MG63 (cell line): ENCODE data around the gene TMEM47. TPM values are rescaled to one million over a fixed set of nuclear protein-coding genes. Genes with fewer than 3 reads are reported as not detected.

Source experiments
- DNase-seq: peaks from one replicate; pipeline ENCODE4 v3.0.0-alpha.2; 2020
- H3K27me3 ChIP-seq: fragments of 250-450 bp; sonication (Bioruptor Pico); 2 replicates; pipeline ENCODE4 v1.5.1; 2020; ENCODE audit warnings: mild to moderate bottlenecking, moderate library complexity
- H3K36me3 ChIP-seq: fragments of 250-450 bp; sonication (Bioruptor Pico); 2 replicates; pipeline ENCODE4 v1.5.1; 2020; ENCODE audit warnings: mild to moderate bottlenecking, moderate library complexity
- H3K4me3 ChIP-seq: fragments of 250-450 bp; sonication (Bioruptor Pico); 2 replicates; pipeline ENCODE4 v1.5.1; 2020; ENCODE audit warnings: mild to moderate bottlenecking, moderate library complexity
- H3K9me3 ChIP-seq: fragments of 250-450 bp; sonication (Bioruptor Pico); 2 replicates; pipeline ENCODE4 v1.5.1; 2020; ENCODE audit warnings: mild to moderate bottlenecking, moderate library complexity
- total RNA-seq: library from RNA; depleted of rRNA; stranded (reverse); fragments of >200 nt; shearing (Covaris generic); gene quantifications from 2 replicates; pipeline ENCODE4 v1.2.3, GENCODE V29; 2014; ENCODE audit warnings: low replicate concordance

TMEM47 gene
- total RNA-seq, 1 experiment from 2014 or later, result 5.7 TPM

DNA sequence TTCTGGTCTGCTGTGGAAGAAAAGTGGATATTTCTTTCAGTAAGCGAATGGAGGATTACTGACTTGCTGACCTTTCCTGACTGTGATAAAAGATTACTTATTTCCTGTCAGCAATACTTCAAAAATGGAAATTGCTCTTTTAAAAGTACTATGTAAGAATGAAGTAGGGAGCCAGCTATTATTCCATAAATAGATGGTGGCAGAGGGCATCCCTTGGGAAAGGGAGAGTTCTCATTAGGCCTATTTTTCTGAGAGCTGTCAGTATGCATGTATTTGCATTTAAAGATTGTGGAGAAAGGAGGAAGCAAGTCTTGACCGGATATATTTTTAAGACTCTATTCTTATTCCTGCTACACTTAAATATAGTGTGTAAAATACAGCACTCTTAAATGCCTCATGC lies 37.2 kb downstream of the TMEM47 start:
- H3K27me3 ChIP-seq, result no peaks in the 10 kb centered on the region
- no peak overlapping the region for H3K4me3 ChIP-seq
- no peak for DNase-seq
- H3K9me3 ChIP-seq, result no peaks in the 10 kb centered on the region
- no peaks in the 10 kb centered on the region for H3K36me3 ChIP-seq

DNA sequence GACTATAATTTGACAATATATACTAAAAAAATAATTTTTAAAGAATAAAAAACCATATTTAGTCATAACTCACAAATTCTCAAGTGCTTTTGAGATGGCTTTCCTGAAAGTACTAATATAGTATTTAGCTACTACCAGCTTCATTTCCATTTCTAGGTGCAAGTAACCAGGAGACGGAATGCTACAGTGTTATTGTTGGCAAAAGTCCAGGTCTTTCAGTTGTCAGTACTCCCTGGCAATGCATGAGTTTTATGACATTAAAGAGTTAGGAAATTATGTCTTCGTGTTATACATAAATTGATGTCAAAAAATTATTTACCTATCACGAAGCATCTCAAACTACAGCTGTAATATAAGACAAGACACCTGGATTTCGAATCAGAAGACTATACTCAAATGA lies 45.0 kb downstream of the TMEM47 start:
- Histone ChIP-seq H3K27me3 (no peaks in the 10 kb centered on the region), H3K4me3 (no peak overlapping the region), H3K9me3 (no peaks in the 10 kb centered on the region), H3K36me3 (no peaks in the 10 kb centered on the region)
- DNase-seq, result no peak

DNA sequence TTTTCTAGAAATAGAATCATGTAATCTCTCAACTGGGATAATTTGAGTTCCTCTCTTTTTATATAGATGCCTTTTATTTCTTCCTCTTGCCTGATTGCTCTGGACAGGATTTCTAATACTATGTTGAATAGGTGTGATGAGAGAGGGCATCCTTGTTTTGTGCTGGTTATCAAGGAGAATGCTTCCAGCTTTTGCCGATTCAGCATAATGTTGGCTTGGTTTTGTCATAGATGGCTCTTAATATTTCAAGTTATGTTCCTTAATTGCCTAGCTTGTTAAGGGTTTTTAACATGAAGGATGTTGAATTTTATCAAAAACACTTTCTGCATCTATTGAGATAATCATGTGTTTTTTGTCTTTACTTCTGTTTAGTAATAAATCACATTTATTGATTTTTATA lies 58.7 kb downstream of the TMEM47 start:
- Histone ChIP-seq H3K27me3 (no peaks in the 10 kb centered on the region), H3K36me3 (no peaks in the 10 kb centered on the region), H3K9me3 (no peaks in the 10 kb centered on the region), H3K4me3 (no peak overlapping the region)
- no peak for DNase-seq

DNA sequence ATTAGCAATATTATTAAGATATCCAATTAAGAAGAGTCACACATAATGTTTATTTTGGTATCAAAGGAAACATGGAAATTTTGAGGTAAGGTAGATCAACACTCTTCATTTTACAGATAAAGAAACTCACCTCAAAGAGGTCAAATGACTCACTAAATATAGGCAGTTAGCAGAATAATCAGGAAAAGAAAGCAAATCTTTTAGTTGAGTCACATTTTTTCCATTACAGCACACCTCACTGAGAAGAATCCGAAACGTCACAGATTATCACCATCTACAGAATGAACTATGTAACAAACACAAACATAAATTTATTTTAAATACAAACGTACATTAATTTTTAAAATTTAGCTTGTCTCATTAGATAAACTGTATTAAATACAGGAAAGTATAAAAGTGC lies 70.1 kb downstream of the TMEM47 start:
- no peak for DNase-seq
- Histone ChIP-seq H3K4me3 (no peak overlapping the region), H3K36me3 (no peaks in the 10 kb centered on the region), H3K9me3 (no peaks in the 10 kb centered on the region), H3K27me3 (no peaks in the 10 kb centered on the region)

DNA sequence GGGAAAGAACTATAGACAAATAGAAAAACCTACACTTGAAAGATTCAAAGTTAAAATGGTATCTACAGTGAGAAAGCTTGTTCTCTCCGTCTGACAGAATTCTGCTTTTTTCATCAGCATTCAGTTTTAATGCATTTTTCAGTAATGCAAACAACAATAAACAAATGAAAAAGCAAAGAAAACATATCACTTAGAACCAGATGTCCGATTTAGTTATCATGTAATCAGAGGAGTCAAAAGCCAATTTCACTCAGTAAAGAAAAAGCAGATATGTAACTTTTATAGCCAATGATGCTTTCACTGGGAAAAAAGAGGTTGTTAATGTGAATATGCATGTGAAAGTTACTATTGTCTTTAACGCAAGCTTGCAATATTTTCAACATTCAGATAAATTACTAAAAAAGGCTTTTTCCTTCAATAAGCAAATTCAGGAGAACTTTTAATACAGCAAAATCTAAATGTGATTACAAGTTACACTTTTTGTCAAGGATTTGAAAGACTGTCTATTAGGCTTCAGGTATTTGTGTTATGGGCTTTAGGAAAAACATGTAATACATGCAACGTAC lies 70.7 kb downstream of the TMEM47 start:
- Histone ChIP-seq H3K4me3 (no peak overlapping the region), H3K36me3 (no peaks in the 10 kb centered on the region), H3K27me3 (no peaks in the 10 kb centered on the region), H3K9me3 (no peaks in the 10 kb centered on the region)
- no peak for DNase-seq

DNA sequence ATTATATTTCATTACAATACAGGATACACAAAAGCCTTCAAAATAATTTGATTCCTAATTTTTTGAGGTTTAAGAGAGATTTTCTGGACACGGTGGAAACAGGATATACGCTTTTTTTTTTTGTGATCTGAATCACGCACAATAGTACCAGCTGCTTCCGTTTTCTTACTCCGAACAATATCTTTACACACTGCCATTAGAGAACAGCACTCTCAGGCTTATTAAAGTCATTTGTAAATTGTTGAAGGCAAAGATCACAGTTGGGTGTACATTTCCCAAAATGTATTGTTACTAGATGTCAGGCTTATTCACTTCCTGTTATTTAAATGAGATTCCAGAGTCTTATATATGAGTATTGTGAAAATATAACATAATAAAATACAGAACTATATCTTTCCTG lies 71.5 kb downstream of the TMEM47 start:
- no peaks in the 10 kb centered on the region for H3K27me3 ChIP-seq
- no peak for DNase-seq
- no peak overlapping the region for H3K4me3 ChIP-seq
- H3K36me3 ChIP-seq, result no peaks in the 10 kb centered on the region
- no peaks in the 10 kb centered on the region for H3K9me3 ChIP-seq

DNA sequence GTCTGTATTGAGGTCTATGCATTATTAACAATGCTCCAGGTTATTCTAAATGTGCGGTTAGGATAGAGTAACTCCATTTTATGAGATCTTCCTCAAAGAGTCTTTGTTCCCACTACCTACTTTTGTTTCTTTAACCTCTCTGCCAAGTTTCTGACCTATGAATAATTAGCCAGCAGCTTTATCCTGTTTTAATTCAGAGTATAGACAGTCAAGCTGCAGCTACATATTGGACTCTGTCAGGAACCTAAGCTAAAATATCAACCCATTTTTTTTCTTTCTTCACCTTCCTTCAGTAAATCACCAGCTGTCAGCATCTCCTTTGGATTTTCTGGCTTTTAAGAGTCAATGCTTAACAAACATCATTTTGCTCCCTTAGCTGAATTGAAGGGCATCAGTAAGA lies 72.3 kb downstream of the TMEM47 start:
- Histone ChIP-seq H3K27me3 (no peaks in the 10 kb centered on the region), H3K9me3 (no peaks in the 10 kb centered on the region), H3K4me3 (no peak overlapping the region), H3K36me3 (no peaks in the 10 kb centered on the region)
- no peak for DNase-seq

DNA sequence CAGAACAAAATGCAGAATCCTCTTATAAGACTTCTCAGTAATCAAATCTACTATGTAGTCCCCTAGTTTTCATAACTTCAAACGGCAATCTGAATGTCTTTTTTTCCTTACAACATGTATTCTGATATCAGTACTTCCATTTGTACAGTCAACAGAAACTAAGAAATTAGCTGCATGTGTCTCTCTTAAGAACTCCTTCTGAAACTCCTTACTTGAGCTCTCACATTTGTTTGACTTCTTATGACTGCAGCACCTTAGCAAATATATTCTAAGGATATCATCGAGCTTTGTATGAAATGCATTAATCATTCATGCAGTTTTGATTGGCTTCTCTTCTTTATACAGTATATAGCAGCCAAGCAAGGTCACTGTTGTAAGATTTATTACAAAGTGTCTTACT lies 77.0 kb downstream of the TMEM47 start:
- Histone ChIP-seq H3K9me3 (no peaks in the 10 kb centered on the region), H3K27me3 (no peaks in the 10 kb centered on the region), H3K36me3 (no peaks in the 10 kb centered on the region), H3K4me3 (no peak overlapping the region)
- DNase-seq, result no peak

DNA sequence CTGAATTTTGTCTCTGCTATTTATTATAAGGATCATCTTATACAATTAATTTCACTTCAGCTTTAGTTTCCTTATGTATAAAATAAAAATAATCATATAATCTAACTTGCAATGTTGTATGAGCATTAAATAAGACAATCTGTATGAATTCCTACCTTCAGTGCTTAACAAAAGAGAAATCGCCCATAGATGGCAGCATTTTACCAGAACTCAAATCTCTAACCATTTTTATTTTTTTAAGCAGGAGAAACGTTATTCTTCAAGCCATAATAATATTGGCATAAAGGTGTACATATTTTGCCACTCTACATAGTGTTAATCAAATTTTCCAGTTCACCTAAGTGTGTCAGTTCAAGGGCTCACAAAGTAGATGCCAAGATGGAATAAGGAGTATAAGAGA lies 78.8 kb downstream of the TMEM47 start:
- Histone ChIP-seq H3K27me3 (no peaks in the 10 kb centered on the region), H3K4me3 (no peak overlapping the region), H3K36me3 (no peaks in the 10 kb centered on the region), H3K9me3 (no peaks in the 10 kb centered on the region)
- DNase-seq, result no peak
